Osteoblast (primary cell): ENCODE data around the gene HSP90AB1. TPM values are rescaled to one million over a fixed set of nuclear protein-coding genes. Genes with fewer than 3 reads are reported as not detected.

Experiments used
- DNase-seq: peaks from one replicate; pipeline ENCODE4 v3.0.0; 2011; ENCODE audit warnings: low spot score, mixed read lengths; ENCODE audit not compliant: insufficient read length; ENCODE audit errors: missing footprints
- H2AFZ ChIP-seq: 2 replicates; pipeline ENCODE4 v1.6.0; 2011; ENCODE audit warnings: mild to moderate bottlenecking, low read length
- H3K27ac ChIP-seq: 2 replicates; pipeline ENCODE4 v1.5.1; 2011; ENCODE audit warnings: mild to moderate bottlenecking, low read depth, low read length, moderate library complexity
- H3K27me3 ChIP-seq: 2 replicates; pipeline ENCODE4 v1.6.0; 2012; ENCODE audit warnings: mild to moderate bottlenecking, control low read depth, inconsistent platforms, low read length, moderate library complexity; ENCODE audit not compliant: insufficient read depth
- H3K36me3 ChIP-seq: 2 replicates; pipeline ENCODE4 v1.5.1; 2011; ENCODE audit warnings: mild to moderate bottlenecking, low read length, control low read depth, moderate library complexity; ENCODE audit not compliant: insufficient read depth
- H3K4me1 ChIP-seq: 2 replicates; pipeline ENCODE4 v1.5.1; 2011; ENCODE audit warnings: mild to moderate bottlenecking, low read length, control low read depth, moderate library complexity; ENCODE audit not compliant: insufficient read depth
- H3K4me2 ChIP-seq: 2 replicates; pipeline ENCODE4 v1.6.0; 2011; ENCODE audit warnings: mild to moderate bottlenecking, low read length; ENCODE audit not compliant: insufficient read depth
- H3K4me3 ChIP-seq: fragments of 200-600 bp; sonication (generic); 3 replicates; pipeline ENCODE4 v1.5.1; 2012; ENCODE audit warnings: mild to moderate bottlenecking, low read length, inconsistent platforms; ENCODE audit not compliant: insufficient read depth
- H3K79me2 ChIP-seq: 2 replicates; pipeline ENCODE4 v1.6.0; 2012; ENCODE audit warnings: mild to moderate bottlenecking, low read length, control low read depth, inconsistent platforms; ENCODE audit not compliant: insufficient read depth
- H3K9me3 ChIP-seq: 2 replicates; pipeline ENCODE4 v1.5.1; 2011; ENCODE audit warnings: low read depth, low read length, control low read depth
- H4K20me1 ChIP-seq: 2 replicates; pipeline ENCODE4 v1.6.0; 2012; ENCODE audit warnings: mild to moderate bottlenecking, low read length, control low read depth; ENCODE audit not compliant: insufficient read depth
- CTCF ChIP-seq: IDR thresholded peaks from 2 replicates; pipeline ENCODE4 v1.5.1; 2011; ENCODE audit warnings: mild to moderate bottlenecking, low read depth, low read length, moderate library complexity; ENCODE audit errors: extremely low read depth
- total RNA-seq: library from RNA; depleted of rRNA; stranded (reverse); fragments of >200 nt; gene quantifications from 2 replicates; pipeline ENCODE4 v1.2.3, GENCODE V29; 2012

The HSP90AB1 gene
- total RNA-seq, 1 donor, result 702 TPM

GRCh38 chr6:44265722-44266233 is 18.9 kb downstream of the HSP90AB1 start:
- Histone ChIP-seq H4K20me1 (peaks cover 8% of the 10 kb centered on the region), H3K4me3 (peak overlapping the region; percentile 90), H3K4me2 (peak overlapping the region; percentile 33), H3K4me1 (peaks cover 15% of the 10 kb centered on the region), H3K27me3 (peaks cover 21% of the 10 kb centered on the region), H3K9me3 (no peaks in the 10 kb centered on the region), H3K27ac (no peak overlapping the region), H3K36me3 (no peaks in the 10 kb centered on the region), H2AFZ (no peak overlapping the region), H3K79me2 (peaks cover 25% of the 10 kb centered on the region)
- TF ChIP-seq CTCF, result no peak
- DNase-seq, result no peak

GRCh38 chr6:44266347-44266746 is 19.4 kb downstream of the HSP90AB1 start:
- no peak for TF ChIP-seq CTCF
- Histone ChIP-seq H3K9me3 (no peaks in the 10 kb centered on the region), H3K27ac (no peak overlapping the region), H4K20me1 (peaks cover 8% of the 10 kb centered on the region), H2AFZ (no peak overlapping the region), H3K4me1 (peaks cover 15% of the 10 kb centered on the region), H3K27me3 (peaks cover 26% of the 10 kb centered on the region), H3K36me3 (no peaks in the 10 kb centered on the region), H3K4me3 (no peak overlapping the region), H3K79me2 (peaks cover 25% of the 10 kb centered on the region), H3K4me2 (no peak overlapping the region)
- DNase-seq, result peak; percentile 69

GRCh38 chr6:44267252-44267651 is 20.4 kb downstream of the HSP90AB1 start:
- Histone ChIP-seq H2AFZ (no peak overlapping the region), H3K27ac (no peak overlapping the region), H3K79me2 (peaks cover 22% of the 10 kb centered on the region), H3K27me3 (peaks cover 35% of the 10 kb centered on the region), H3K4me3 (no peak overlapping the region), H4K20me1 (peaks cover 8% of the 10 kb centered on the region), H3K36me3 (no peaks in the 10 kb centered on the region), H3K9me3 (no peaks in the 10 kb centered on the region), H3K4me1 (peaks cover 15% of the 10 kb centered on the region), H3K4me2 (no peak overlapping the region)
- peak; percentile 85 for DNase-seq
- no peak for TF ChIP-seq CTCF

GRCh38 chr6:44268095-44268628 is 21.3 kb downstream of the HSP90AB1 start:
- peak; percentile 90 for TF ChIP-seq CTCF
- Histone ChIP-seq H3K4me2 (no peak overlapping the region), H3K79me2 (peaks cover 14% of the 10 kb centered on the region), H3K4me3 (no peak overlapping the region), H3K9me3 (no peaks in the 10 kb centered on the region), H2AFZ (no peak overlapping the region), H3K36me3 (no peaks in the 10 kb centered on the region), H3K27ac (no peak overlapping the region), H3K27me3 (peaks cover 41% of the 10 kb centered on the region), H4K20me1 (peaks cover 8% of the 10 kb centered on the region), H3K4me1 (peaks cover 15% of the 10 kb centered on the region)
- DNase-seq, result peak; percentile 93
